Adipocyte (in vitro differentiated cells): ENCODE data around the gene MTMR11.
"Not testable (repeated sequence)": the region's sequence is repeated elsewhere in the genome, so short reads cannot be mapped to it uniquely, and the experiment has no call there.

Source experiments
- DNase-seq: peaks from one replicate; pipeline ENCODE4 v3.0.0-alpha.2; 2015; ENCODE audit warnings: low read depth
- H3K27me3 ChIP-seq: replicated peaks from 2 replicates; pipeline ENCODE4 v1.7.0; 2013; ENCODE audit warnings: mild to moderate bottlenecking, low read length, moderate library complexity; ENCODE audit not compliant: control insufficient read depth, insufficient read depth
- H3K36me3 ChIP-seq: 2 replicates; pipeline ENCODE4 v1.7.0; 2013; ENCODE audit warnings: low read length, mild to moderate bottlenecking, moderate library complexity; ENCODE audit not compliant: control insufficient read depth, insufficient read depth, severe bottlenecking
- H3K4me1 ChIP-seq: 2 replicates; pipeline ENCODE4 v1.7.0; 2013; ENCODE audit warnings: mild to moderate bottlenecking, low read length, moderate library complexity; ENCODE audit not compliant: control insufficient read depth, insufficient read depth
- H3K4me3 ChIP-seq: 2 replicates; pipeline ENCODE4 v1.7.0; 2013; ENCODE audit warnings: mild to moderate bottlenecking, low read length, moderate library complexity
- H3K9ac ChIP-seq: 2 replicates; pipeline ENCODE4 v1.7.0; 2013; ENCODE audit warnings: mild to moderate bottlenecking, low read length, moderate library complexity
- H3K9me3 ChIP-seq: 2 replicates; pipeline ENCODE4 v1.7.0; 2013; ENCODE audit warnings: mild to moderate bottlenecking, low read length, moderate library complexity; ENCODE audit not compliant: control insufficient read depth

The MTMR11 gene

GRCh38 chr1:149888247-149888998 is 48.3 kb downstream of the MTMR11 start:
- Histone ChIP-seq H3K36me3 (no peaks in the 10 kb centered on the region), H3K4me3 (peak overlapping the region; percentile 95)

DNA sequence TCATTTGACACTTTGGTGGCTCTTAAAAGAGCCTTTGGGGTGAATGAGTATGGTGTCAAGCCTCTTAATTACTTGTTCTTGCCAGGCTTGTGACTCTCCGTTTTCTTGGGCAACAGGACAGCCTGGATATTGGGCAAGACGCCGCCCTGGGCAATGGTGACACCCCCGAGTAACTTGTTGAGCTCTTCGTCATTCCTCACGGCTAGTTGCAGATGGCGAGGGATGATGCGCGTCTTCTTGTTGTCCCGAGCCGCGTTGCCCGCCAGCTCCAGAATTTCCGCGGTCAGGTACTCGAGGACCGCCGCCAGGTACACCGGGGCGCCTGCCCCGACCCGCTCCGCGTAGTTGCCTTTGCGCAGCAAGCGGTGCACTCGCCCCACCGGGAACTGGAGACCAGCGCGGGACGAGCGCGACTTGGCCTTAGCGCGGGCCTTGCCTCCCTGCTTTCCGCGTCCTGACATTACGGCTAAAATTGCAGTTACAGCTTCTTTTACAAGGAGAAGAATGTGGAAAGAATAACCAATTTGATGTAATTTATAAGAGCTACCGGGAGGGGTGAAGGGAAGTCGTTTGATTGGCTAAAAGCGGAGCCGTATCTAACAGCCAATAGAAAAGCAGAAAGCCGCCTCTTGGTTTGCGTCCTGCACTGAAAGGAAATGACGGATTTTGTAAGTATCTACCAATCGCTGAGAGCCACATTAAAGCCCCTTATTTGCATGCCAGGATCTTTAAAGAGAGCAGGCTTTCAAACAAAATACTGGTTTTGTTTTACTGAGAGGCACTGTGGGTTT is 49.0 kb downstream of the MTMR11 start:
- Histone ChIP-seq H3K4me1 (peaks cover 24% of the 10 kb centered on the region), H3K9me3 (no peaks in the 10 kb centered on the region), H3K36me3 (no peaks in the 10 kb centered on the region), H3K4me3 (peak overlapping the region; percentile 95), H3K27me3 (no peaks in the 10 kb centered on the region), H3K9ac (peak overlapping the region; percentile 84)
- DNase-seq, result peak; percentile 98

More at GRCh38 chr1:149888247-149888998, 48.3 kb downstream of the MTMR11 start:
- Histone ChIP-seq H3K9ac (peak overlapping the region; percentile 84), H3K27me3 (no peaks in the 10 kb centered on the region), H3K4me1 (peaks cover 24% of the 10 kb centered on the region), H3K9me3 (no peaks in the 10 kb centered on the region)
- peak; percentile 95 for DNase-seq

DNA sequence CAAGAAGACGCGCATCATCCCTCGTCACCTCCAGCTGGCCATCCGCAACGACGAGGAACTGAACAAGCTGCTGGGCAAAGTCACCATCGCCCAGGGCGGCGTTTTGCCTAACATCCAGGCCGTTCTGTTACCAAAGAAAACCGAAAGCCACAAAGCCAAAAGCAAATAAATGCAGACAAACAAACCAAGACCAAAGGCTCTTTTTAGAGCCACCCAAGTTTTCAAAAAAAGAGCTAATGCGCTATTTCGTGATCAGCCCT is 49.6 kb downstream of the MTMR11 start:
- not testable (repeated sequence) for H3K9me3 ChIP-seq, H3K27me3 ChIP-seq, H3K36me3 ChIP-seq, DNase-seq
- peak overlapping the region; percentile 84 for H3K9ac ChIP-seq
- H3K4me1 ChIP-seq, result peaks cover 24% of the 10 kb centered on the region
- H3K4me3 ChIP-seq, result peak overlapping the region; percentile 95

- no peaks in the 10 kb centered on the region for H3K9me3 ChIP-seq
- no peaks in the 10 kb centered on the region for H3K27me3 ChIP-seq
- peak overlapping the region; percentile 93 for H3K9ac ChIP-seq
- H3K4me1 ChIP-seq, result peaks cover 24% of the 10 kb centered on the region
- peak overlapping the region; percentile 95 for H3K4me3 ChIP-seq
- H3K36me3 ChIP-seq, result no peaks in the 10 kb centered on the region
- DNase-seq, result peak; percentile 98
Measured at GRCh38 chr1:149886396-149887195, 50.1 kb downstream of the MTMR11 start.

DNA sequence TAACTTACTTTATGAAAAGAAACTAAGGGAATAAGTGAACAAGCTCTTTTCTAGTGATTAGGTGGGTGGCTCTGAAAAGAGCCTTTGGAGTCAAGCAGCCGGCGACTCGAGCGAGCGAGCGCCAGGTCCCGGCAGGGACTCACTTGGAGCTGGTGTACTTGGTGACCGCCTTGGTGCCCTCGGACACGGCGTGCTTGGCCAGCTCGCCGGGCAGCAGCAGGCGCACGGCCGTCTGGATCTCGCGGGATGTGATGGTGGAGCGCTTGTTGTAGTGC is 50.6 kb downstream of the MTMR11 start:
- peaks cover 24% of the 10 kb centered on the region for H3K4me1 ChIP-seq
- not testable (repeated sequence) for H3K27me3 ChIP-seq, H3K36me3 ChIP-seq, DNase-seq, H3K9me3 ChIP-seq
- H3K4me3 ChIP-seq, result peak overlapping the region; percentile 95
- H3K9ac ChIP-seq, result peak overlapping the region; percentile 93

- H3K4me1 ChIP-seq, result peaks cover 24% of the 10 kb centered on the region
- H3K4me3 ChIP-seq, result peak overlapping the region; percentile 95
- no peaks in the 10 kb centered on the region for H3K27me3 ChIP-seq
- H3K9ac ChIP-seq, result peak overlapping the region; percentile 93
- no peaks in the 10 kb centered on the region for H3K36me3 ChIP-seq
- H3K9me3 ChIP-seq, result no peaks in the 10 kb centered on the region
- DNase-seq, result peak; percentile 96
Measured at GRCh38 chr1:149885339-149886120, 51.1 kb downstream of the MTMR11 start.

DNA sequence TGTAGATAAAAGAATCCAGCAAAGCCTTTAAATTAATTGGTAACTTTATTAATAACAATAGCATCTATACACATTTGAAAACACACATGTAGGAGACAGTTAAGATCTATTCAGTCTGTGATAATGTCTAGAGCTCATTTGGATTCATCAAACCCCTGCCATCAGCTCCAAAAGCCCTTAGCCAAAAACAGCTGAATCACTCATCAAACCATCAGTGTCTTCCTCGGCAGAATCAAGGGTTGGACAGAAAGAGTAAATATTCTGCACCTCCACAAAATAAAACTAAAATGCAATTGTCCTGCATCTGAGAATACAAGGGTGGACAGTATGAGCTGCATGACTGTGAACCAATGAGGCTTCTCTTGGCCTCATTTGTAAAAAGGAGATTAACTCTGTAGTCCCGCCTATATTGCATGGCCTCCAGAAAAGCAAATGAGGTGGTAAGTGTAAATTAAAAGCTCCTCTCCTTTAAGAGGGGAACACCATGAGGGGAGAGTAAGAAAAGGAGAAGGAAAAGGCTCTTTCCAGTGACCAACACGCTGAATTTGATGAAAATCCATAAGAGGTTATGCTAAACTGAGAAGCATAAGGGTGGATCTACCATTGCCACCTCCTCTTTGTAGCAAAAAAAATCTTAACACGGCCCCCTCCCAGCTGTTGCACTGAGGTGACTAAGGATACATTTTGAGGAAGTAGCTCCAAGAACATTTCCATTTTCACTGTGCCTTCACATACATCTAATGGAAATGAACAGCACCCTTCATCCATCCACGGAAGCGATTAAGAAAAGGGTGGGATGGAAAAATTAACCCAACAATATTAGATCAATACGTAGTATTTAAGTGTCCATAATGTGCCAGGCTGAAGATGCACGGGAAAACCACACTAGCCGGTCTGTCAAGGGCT is 52.0 kb downstream of the MTMR11 start:
- DNase-seq, result peak; percentile 50
- Histone ChIP-seq H3K9ac (peak overlapping the region; percentile 93), H3K9me3 (no peaks in the 10 kb centered on the region), H3K4me1 (peaks cover 24% of the 10 kb centered on the region), H3K27me3 (no peaks in the 10 kb centered on the region), H3K36me3 (no peaks in the 10 kb centered on the region), H3K4me3 (peak overlapping the region; percentile 95)

DNA sequence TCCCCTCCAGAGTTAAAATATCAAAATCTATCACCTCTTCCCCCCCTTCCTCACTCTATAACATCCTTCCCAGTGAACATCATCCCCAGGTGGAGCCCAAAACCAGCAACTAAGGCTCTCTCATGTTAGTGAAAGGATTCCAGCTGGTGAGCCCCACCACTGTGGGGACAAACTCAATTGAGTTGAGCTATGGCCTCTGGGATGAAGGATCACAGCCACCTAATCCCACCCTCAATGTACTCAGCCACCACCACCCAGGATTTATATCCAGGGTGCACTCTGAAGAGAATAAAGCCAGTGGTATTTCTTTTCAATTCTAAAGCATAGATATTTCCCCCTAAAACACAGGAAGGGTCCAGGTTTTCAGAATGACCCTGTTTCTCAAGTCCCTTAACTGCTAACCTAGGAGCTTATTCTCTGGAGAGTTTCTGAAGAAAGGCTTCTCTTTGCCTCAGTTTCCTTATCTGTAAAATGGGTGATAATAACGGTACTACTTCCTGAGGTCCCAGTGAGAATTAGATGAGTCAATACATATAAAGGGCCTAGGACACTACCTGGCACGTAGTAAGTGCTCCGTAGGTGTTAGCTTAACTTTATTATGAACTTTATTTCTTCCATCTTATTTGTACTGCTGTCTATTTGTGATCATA is 53.0 kb downstream of the MTMR11 start:
- H3K9me3 ChIP-seq, result no peaks in the 10 kb centered on the region
- no peaks in the 10 kb centered on the region for H3K36me3 ChIP-seq
- no peak for DNase-seq
- no peaks in the 10 kb centered on the region for H3K27me3 ChIP-seq
- peaks cover 19% of the 10 kb centered on the region for H3K4me1 ChIP-seq
- peak overlapping the region; percentile 95 for H3K4me3 ChIP-seq
- peak overlapping the region; percentile 11 for H3K9ac ChIP-seq

- no peaks in the 10 kb centered on the region for H3K36me3 ChIP-seq
- no peaks in the 10 kb centered on the region for H3K27me3 ChIP-seq
- H3K9ac ChIP-seq, result no peak overlapping the region
- no peaks in the 10 kb centered on the region for H3K9me3 ChIP-seq
- peaks cover 17% of the 10 kb centered on the region for H3K4me1 ChIP-seq
- no peak for DNase-seq
- no peak overlapping the region for H3K4me3 ChIP-seq
Measured at GRCh38 chr1:149881876-149882275, 54.8 kb downstream of the MTMR11 start.

DNA sequence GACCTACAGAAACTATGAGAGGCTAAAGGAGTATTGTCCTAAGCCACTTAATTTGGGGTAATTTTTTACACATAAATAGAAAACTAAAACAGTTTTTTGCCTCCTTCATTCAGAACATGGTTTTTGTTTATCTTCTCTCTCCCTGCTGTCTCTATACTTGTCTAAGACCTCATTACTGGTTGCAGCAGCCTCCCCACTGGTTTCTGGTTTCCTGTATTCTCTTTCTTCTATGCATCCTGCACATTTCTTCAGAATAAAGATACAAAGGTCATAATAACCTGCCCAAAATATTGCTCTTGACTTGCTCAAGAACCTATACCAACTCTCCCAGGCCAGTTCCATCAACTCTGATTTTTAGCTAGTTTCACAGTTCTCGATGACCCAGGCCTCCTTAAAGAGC is 57.1 kb downstream of the MTMR11 start:
- H3K27me3 ChIP-seq, result no peaks in the 10 kb centered on the region
- H3K36me3 ChIP-seq, result no peaks in the 10 kb centered on the region
- peaks cover 10% of the 10 kb centered on the region for H3K4me1 ChIP-seq
- H3K4me3 ChIP-seq, result no peak overlapping the region
- H3K9me3 ChIP-seq, result no peaks in the 10 kb centered on the region
- no peak for DNase-seq
- H3K9ac ChIP-seq, result no peak overlapping the region
